Thyroid gland (tissue), 4 donors: Measurements from ENCODE around the gene NAA30. TPM values are rescaled to one million over a fixed set of nuclear protein-coding genes. Genes with fewer than 3 reads are reported as not detected.

Source experiments
- DNase-seq, 2 donors: peaks; one replicate each; pipeline ENCODE4 v3.0.0-alpha.2; 2019
- H3K27ac ChIP-seq, 3 donors: fragments of 200-600 bp; sonication (generic); 1 replicate in 2 of 3; 2 replicates in 1 of 3; pipeline ENCODE4 v1.5.1; 2016 to 2019; ENCODE audit warnings: mild to moderate bottlenecking in 1 of 3, moderate library complexity in 1 of 3
- H3K27me3 ChIP-seq: fragments of 200-600 bp; sonication (generic); one replicate; pipeline ENCODE4 v1.5.1; 2019
- H3K36me3 ChIP-seq, 2 donors: fragments of 200-600 bp; sonication (generic); one replicate each; pipeline ENCODE4 v1.5.1; 2016 to 2019
- H3K4me1 ChIP-seq, 2 donors: fragments of 200-600 bp; sonication (generic); one replicate each; pipeline ENCODE4 v1.5.1; 2017 to 2019
- H3K4me3 ChIP-seq, 3 donors: fragments of 200-600 bp; sonication (generic); replicated peaks in 1 of 3; 1 replicate in 2 of 3; 2 replicates in 1 of 3; pipeline ENCODE4 v1.5.1; 2016; ENCODE audit warnings: mild to moderate bottlenecking in 1 of 3
- H3K9me3 ChIP-seq: fragments of 200-600 bp; sonication (generic); one replicate; pipeline ENCODE4 v1.5.1; 2017
- CTCF ChIP-seq, 6 experiments: fragments of 200-600 bp in 3 of 6; fragments of 450-650 bp in 3 of 6; sonication (generic) in 3 of 6; IDR thresholded peaks; one replicate each; pipeline ENCODE4 v1.5.1; 2016 to 2019; ENCODE audit warnings: antibody characterized with exemption in 6 of 6, mild to moderate bottlenecking in 2 of 6, inconsistent platforms in 1 of 6, moderate library complexity in 1 of 6
- POLR2A ChIP-seq, 2 donors: fragments of 450-650 bp; IDR thresholded peaks; one replicate each; pipeline ENCODE4 v1.6.1; 2017; ENCODE audit warnings: antibody characterized with exemption in 2 of 2, mild to moderate bottlenecking in 2 of 2, moderate library complexity in 1 of 2
- whole genome bisulfite sequencing, 2 donors: methylation state at CpG; one replicate each; pipeline ENCODE4 v1.1.5; 2017; 5-methylcytosine and 5-hydroxymethylcytosine counted together
- intact Hi-C: fragments of 100-400 bp; cut with DNase I; formaldehyde crosslinking; loops from one replicate; pipeline ENCODE4 v1.15.1; 2023
- total RNA-seq, 4 donors: library from RNA; depleted of rRNA; stranded (reverse); fragments of >200 nt; gene quantifications; one replicate each; pipeline ENCODE4 v1.2.3, GENCODE V29; 2016

The NAA30 gene
- total RNA-seq, 4 donors from 2014 or later, result 15.6 to 23.9 (median 19.1) TPM

GRCh38 chr14:57388067-57388466 lies 2.3 kb upstream of the NAA30 start:
- no peak for DNase-seq
- intact Hi-C loops, result no loop called here
- TF ChIP-seq CTCF (IDR thresholded peaks at IDR 0.05) (no peak), POLR2A (IDR thresholded peaks at IDR 0.05) (no peak)
- no peaks in the 10 kb centered on the region for H3K9me3 ChIP-seq
- no peak overlapping the region for H3K27ac ChIP-seq
- no peaks in the 10 kb centered on the region for H3K36me3 ChIP-seq
- peaks cover 14 to 21% of the 10 kb centered on the region in 2 donors for H3K4me1 ChIP-seq
- H3K27me3 ChIP-seq, result no peaks in the 10 kb centered on the region
- H3K4me3 ChIP-seq, result no peak overlapping the region

- Histone ChIP-seq H3K9me3 (no peaks in the 10 kb centered on the region), H3K4me1 (peaks cover 18 to 25% of the 10 kb centered on the region in 2 donors), H3K27me3 (no peaks in the 10 kb centered on the region), H3K4me3 (peak overlapping the region; percentile 67 to 89 (median 79)), H3K36me3 (no peaks in the 10 kb centered on the region), H3K27ac (peak overlapping the region; percentile 42 to 88 (median 73))
- DNase-seq, result peak in 1 of 2 donors; percentile 8
- TF ChIP-seq CTCF (IDR thresholded peaks at IDR 0.05) (no peak), POLR2A (IDR thresholded peaks at IDR 0.05) (no peak)
- intact Hi-C loops, result no loop called here
- WGBS, 2 donors, result 43 to 46% methylated on average over 5 of the region's 5 CpGs
Measured at GRCh38 chr14:57389646-57390036, 745 bp upstream of the NAA30 start.

GRCh38 chr14:57390806-57391516 lies 575 bp downstream of the NAA30 start:
- Histone ChIP-seq H3K27me3 (no peaks in the 10 kb centered on the region), H3K9me3 (no peaks in the 10 kb centered on the region), H3K27ac (peak overlapping the region; percentile 42 to 88 (median 73)), H3K36me3 (no peaks in the 10 kb centered on the region), H3K4me1 (peaks cover 12 to 25% of the 10 kb centered on the region in 2 donors), H3K4me3 (peak overlapping the region; percentile 67 to 89 (median 79))
- DNase-seq, result peak; percentile 40 to 48
- TF ChIP-seq CTCF (IDR thresholded peaks at IDR 0.05) (no peak), POLR2A (IDR thresholded peaks at IDR 0.05) (no peak)
- WGBS, 2 donors, result 0 to 1% methylated on average over 38 to 45 of the region's 71 CpGs
- intact Hi-C loops, result no loop called here

GRCh38 chr14:57391517-57392195 lies 1.3 kb downstream of the NAA30 start:
- TF ChIP-seq CTCF (IDR thresholded peaks at IDR 0.05) (no peak), POLR2A (IDR thresholded peaks at IDR 0.05) (no peak)
- Histone ChIP-seq H3K4me1 (peaks cover 12 to 25% of the 10 kb centered on the region in 2 donors), H3K4me3 (peak overlapping the region; percentile 67 to 89 (median 79)), H3K36me3 (no peaks in the 10 kb centered on the region), H3K27ac (peak overlapping the region in 2 of 3 donors; percentile 73 to 88), H3K9me3 (no peaks in the 10 kb centered on the region), H3K27me3 (no peaks in the 10 kb centered on the region)
- WGBS, 2 donors, result 28 to 36% methylated on average over 17 to 18 of the region's 23 CpGs
- DNase-seq, result no peak
- intact Hi-C loops, result no loop called here

- DNase-seq, result no peak
- Histone ChIP-seq H3K27ac (no peak overlapping the region), H3K27me3 (no peaks in the 10 kb centered on the region), H3K9me3 (no peaks in the 10 kb centered on the region), H3K4me1 (peaks cover 12 to 25% of the 10 kb centered on the region in 2 donors), H3K4me3 (no peak overlapping the region), H3K36me3 (peaks cover 0 to 2% of the 10 kb centered on the region in 2 donors)
- intact Hi-C loops, result no loop called here
- TF ChIP-seq POLR2A (IDR thresholded peaks at IDR 0.05) (no peak), CTCF (IDR thresholded peaks at IDR 0.05) (no peak)
Measured at GRCh38 chr14:57392830-57393229, 2.4 kb downstream of the NAA30 start.
